DOHH2 (cell line): Measurements from ENCODE around the gene FSTL4.

Source experiments
- CTCF ChIP-seq: fragments of 200-600 bp; sonication (generic); IDR thresholded peaks from one replicate; pipeline ENCODE4 v1.5.1; 2014; ENCODE audit warnings: antibody characterized with exemption, mild to moderate bottlenecking, low read depth, low read length; ENCODE audit not compliant: poor library complexity, severe bottlenecking
- EZH2phosphoT487 ChIP-seq: fragments of 200-600 bp; sonication (generic); IDR thresholded peaks from 2 replicates; pipeline ENCODE4 v1.6.1; 2017; ENCODE audit warnings: borderline replicate concordance, mild to moderate bottlenecking, antibody characterized with exemption, low read length, moderate library complexity, mixed read lengths

GRCh38 chr5:133235696-133236426 lies 376.5 kb downstream of the FSTL4 start:
- no peak for TF ChIP-seq CTCF
- TF ChIP-seq EZH2phosphoT487: no peak
